HUES48 (cell line): Measurements from ENCODE around the gene RAB3D.
A peak's percentile ranks its signal among the peaks of the same experiment; 100 is the strongest.
"Not testable (repeated sequence)": the region's sequence is repeated elsewhere in the genome, so short reads cannot be mapped to it uniquely, and the experiment has no call there.

Experiments used
- H3K27ac ChIP-seq: one replicate; pipeline ENCODE4 v1.7.0; 2013; ENCODE audit warnings: low read depth, low read length, inconsistent platforms
- H3K27me3 ChIP-seq: 2 replicates; pipeline ENCODE4 v1.6.1; 2013; ENCODE audit warnings: mild to moderate bottlenecking, low read length; ENCODE audit not compliant: control insufficient read depth, insufficient read depth
- H3K36me3 ChIP-seq: 2 replicates; pipeline ENCODE4 v1.6.1; 2013; ENCODE audit warnings: low read length; ENCODE audit not compliant: control insufficient read depth, insufficient read depth
- H3K4me1 ChIP-seq: 2 replicates; pipeline ENCODE4 v1.6.1; 2013; ENCODE audit warnings: mild to moderate bottlenecking, low read length; ENCODE audit not compliant: control insufficient read depth, insufficient read depth
- H3K4me3 ChIP-seq: 2 replicates; pipeline ENCODE4 v1.5.1; 2013; ENCODE audit warnings: mild to moderate bottlenecking, low read depth, low read length
- H3K9ac ChIP-seq: 2 replicates; pipeline ENCODE4 v1.6.1; 2013; ENCODE audit warnings: mild to moderate bottlenecking, low read depth, low read length, moderate library complexity
- H3K9me3 ChIP-seq: 2 replicates; pipeline ENCODE4 v1.6.1; 2013; ENCODE audit warnings: low read length; ENCODE audit not compliant: control insufficient read depth, insufficient read depth

RAB3D gene

DNA sequence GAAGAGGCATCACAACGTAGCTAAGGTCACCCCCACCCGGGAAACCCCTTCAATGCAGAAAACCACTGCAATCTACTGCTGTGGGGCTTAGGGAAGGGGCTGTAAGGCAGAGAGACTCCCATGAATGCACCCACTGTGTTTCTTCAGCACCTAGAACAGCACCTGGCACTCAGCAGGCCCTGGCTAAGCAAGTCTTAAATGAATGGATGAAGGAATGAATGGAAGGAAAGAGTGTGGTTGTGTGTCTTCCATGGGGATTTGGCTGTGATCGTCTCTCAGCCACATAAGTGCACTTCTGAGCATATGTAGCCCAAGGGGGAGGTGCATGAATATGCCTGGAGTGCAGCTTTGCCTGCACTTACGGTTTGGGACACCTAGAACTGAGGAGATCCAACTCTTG lies 9.7 kb upstream of the RAB3D start:
- Histone ChIP-seq H3K9ac (no peak overlapping the region), H3K27ac (no peak overlapping the region), H3K36me3 (no peaks in the 10 kb centered on the region), H3K4me1 (no peaks in the 10 kb centered on the region), H3K9me3 (no peaks in the 10 kb centered on the region; the same call in 1 of the 2 replicates), H3K4me3 (no peak overlapping the region), H3K27me3 (no peaks in the 10 kb centered on the region)

DNA sequence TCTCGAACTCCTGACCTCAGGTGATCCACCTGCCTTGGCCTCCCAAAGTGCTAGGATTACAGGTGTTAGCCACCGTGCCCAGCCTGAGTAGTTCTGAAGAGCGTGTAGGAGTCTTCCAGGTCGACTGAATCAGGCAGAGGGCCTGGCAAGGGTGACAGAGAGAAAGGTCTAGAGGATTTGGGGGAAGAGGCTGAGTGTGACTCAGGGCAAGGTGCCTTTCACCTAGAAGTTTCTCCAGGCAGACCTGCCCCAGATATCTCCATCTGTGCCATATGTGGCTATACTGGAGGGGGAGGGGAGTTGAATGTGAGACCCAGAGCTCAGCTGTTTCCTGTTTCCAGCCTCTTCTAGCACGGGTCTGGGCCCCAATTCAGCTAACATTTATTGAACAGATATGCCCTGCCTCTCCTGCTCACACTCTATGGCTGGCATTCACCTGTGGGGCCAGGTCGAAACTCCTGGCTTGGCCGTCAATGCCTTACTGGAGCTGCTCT lies 8.1 kb upstream of the RAB3D start:
- Histone ChIP-seq H3K9me3 (no peaks in the 10 kb centered on the region; the same call in 1 of the 2 replicates), H3K36me3 (0 out of 2 replicates have a peak, but pooled peaks cover under 1% of the 10 kb centered on the region), H3K9ac (no peak overlapping the region), H3K27ac (no peak overlapping the region), H3K4me1 (no peaks in the 10 kb centered on the region), H3K27me3 (no peaks in the 10 kb centered on the region), H3K4me3 (no peak overlapping the region)

- no peaks in the 10 kb centered on the region for H3K4me1 ChIP-seq
Observed at GRCh38 chr19:11346104-11346940, 6.9 kb upstream of the RAB3D start, which contains the start of the genes CCDC159 and TMEM205. CCDC159 (plus strand) TSS chr19:11346519; CDS start chr19:11346607, 88 bp downstream. TMEM205 (minus strand) TSS chr19:11346268; CDS start chr19:11345619, 649 bp downstream.

DNA sequence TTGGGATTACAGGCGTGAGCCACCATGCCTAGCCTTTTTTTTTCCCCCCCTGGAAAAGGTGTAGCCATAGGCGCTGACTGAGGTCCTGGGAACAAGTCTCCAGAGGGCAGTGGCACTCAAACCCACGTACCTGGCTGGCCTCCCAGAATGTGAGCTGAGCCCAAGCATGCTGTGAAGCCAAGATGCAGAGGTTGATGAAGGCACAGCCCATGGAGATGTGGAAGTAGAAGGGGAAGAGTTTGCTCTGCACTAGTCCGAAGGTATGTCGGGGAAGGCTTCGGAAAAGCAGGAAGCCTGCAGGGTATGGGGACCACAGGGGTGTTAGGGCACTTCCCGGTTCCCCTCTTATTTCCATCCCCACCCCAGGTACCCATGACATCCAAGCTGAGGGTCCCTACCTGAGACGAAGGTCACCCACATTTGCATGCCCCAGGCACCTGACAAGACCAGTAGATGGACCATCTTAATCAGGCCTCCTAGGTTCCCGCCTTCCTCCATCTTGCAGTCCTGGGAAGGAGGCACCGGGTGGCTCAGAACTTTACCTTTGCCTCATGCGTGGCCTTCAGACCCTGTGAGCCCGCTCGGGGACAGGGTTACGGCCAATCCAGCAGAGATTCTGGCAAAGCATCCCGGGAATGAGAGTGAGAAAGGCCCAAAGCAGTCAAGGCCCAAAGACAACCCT lies 5.8 kb upstream of the RAB3D start:
- Histone ChIP-seq H3K4me3 (peak overlapping the region; percentile 97), H3K4me1 (no peaks in the 10 kb centered on the region), H3K27me3 (no peaks in the 10 kb centered on the region), H3K36me3 (peaks cover 6% of the 10 kb centered on the region; the same call in 1 of the 2 replicates), H3K9me3 (no peaks in the 10 kb centered on the region; the same call in 1 of the 2 replicates), H3K27ac (no peak overlapping the region), H3K9ac (no peak overlapping the region; the same call in 1 of the 2 replicates)

More at GRCh38 chr19:11346104-11346940, 6.9 kb upstream of the RAB3D start, which contains the start of the genes CCDC159 and TMEM205:
- H3K27ac ChIP-seq = peak within 1 kb of the TSS; percentile 23
- peak within 1 kb of the TSS; percentile 97 for H3K4me3 ChIP-seq
- H3K9me3 ChIP-seq = no peaks in the 10 kb centered on the region; the same call in 1 of the 2 replicates
- no peaks in the 10 kb centered on the region for H3K27me3 ChIP-seq
- peak within 1 kb of the TSS; percentile 67 for H3K9ac ChIP-seq
- peaks cover 6% of the 10 kb centered on the region; the same call in 1 of the 2 replicates for H3K36me3 ChIP-seq

DNA sequence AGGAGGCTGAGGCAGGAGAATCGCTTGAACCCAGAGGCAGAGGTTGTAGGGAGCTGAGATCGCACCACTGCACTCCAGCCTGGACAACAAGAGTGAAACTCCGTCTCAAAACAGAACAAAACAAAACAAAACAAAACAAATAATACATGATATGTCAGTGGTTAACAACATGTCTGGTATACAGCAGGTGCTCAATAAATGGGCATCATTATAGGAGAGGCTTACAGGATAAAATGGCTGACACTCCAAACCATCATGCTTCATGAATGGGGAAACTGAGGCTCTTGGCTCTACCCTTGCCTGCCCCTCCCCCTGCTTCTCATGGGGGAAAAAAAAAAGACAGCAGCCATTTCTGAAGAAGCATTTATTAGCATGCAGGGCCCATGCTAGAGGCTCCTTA lies 3.0 kb upstream of the RAB3D start:
- no peak overlapping the region for H3K9ac ChIP-seq
- no peak overlapping the region for H3K4me3 ChIP-seq
- no peaks in the 10 kb centered on the region for H3K27me3 ChIP-seq
- H3K9me3 ChIP-seq = no peaks in the 10 kb centered on the region
- H3K4me1 ChIP-seq = 0 out of 2 replicates have a peak, but pooled peaks cover 2% of the 10 kb centered on the region
- H3K27ac ChIP-seq = no peak overlapping the region
- peaks cover 6% of the 10 kb centered on the region; the same call in 1 of the 2 replicates for H3K36me3 ChIP-seq

DNA sequence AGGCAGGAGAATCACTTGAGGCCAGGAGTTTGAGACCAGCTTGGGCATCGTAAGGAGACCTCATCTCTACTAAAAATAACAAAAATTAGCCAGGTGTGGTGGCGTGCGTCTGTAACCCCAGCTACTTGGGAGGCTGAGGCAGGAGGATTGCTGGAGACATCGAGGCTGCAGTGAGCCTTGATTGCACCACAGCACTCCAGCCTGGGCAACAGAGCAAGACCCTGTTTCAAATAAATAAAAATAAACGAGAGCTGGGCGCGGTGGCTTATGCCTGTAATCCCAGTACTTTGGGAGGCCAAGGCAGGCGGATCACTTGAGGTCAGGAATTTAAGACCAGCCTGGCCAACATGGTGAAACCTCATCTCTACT lies 626 bp upstream of the RAB3D start:
- H3K36me3 ChIP-seq = peaks cover 15% of the 10 kb centered on the region
- H3K4me3 ChIP-seq, H3K4me1 ChIP-seq, H3K27me3 ChIP-seq, H3K27ac ChIP-seq, H3K9me3 ChIP-seq, H3K9ac ChIP-seq: not testable (repeated sequence)

DNA sequence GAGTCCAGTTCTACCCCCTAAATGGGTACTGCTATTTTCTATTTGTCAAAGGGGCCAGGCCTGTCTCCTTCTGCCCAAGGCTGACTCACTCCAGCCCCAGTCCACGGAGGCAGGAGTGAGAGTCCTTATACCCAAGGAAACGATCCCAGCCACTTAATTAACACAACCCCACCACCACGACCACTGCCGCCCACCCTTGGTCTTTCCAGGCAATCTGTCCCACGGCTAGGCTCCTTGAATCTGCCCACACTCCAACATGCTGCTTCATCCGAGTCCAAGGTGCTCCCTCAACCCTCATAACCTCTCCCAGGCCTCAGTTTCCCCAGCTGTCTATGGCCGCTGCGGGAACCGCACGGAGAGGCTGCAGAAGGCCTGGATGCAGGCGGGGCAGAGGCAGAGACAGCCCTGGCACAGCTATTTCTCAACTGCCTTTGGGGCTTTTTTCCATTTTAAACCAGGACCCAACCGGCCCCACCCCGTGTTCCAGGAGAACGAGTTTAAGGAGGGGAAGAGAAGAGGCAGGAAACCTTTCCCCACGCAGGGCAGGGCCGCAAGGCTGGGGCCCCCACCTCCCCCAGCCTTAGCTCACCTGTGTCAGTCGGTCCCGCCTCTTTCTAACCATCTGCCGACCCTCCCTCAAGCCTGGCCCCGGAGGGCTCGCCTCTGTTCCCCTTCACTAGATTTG lies 746 bp downstream of the RAB3D start:
- peak overlapping the region; percentile 73 for H3K4me3 ChIP-seq
- 0 out of 2 replicates have a peak, but pooled peaks cover 2% of the 10 kb centered on the region for H3K4me1 ChIP-seq
- H3K36me3 ChIP-seq = peaks cover 17% of the 10 kb centered on the region
- no peak overlapping the region for H3K27ac ChIP-seq
- H3K9me3 ChIP-seq = no peaks in the 10 kb centered on the region
- H3K27me3 ChIP-seq = no peaks in the 10 kb centered on the region
- H3K9ac ChIP-seq = no peak overlapping the region

DNA sequence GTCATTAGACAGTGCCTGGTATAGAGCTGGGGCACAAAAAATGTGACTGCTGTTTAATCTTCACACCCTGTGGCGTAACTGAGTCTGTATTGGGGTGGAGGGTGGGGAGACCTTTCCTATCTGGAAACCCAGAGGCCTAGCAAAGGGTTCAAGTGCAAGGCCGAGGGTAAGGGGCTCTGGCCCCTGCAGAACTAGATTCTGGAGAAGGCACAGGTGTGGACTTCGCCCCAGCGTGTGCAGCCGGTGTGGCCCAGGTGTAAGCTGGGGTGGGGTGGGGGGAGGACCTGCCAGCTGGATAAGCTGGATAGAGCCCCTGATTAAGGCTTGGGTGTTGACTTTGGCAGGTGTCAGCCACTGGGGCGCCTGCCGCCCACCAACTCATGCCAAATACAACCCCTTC lies 1.3 kb downstream of the RAB3D start:
- Histone ChIP-seq H3K9ac (no peak overlapping the region), H3K36me3 (peaks cover 17% of the 10 kb centered on the region), H3K4me1 (0 out of 2 replicates have a peak, but pooled peaks cover 2% of the 10 kb centered on the region), H3K4me3 (no peak overlapping the region), H3K27me3 (no peaks in the 10 kb centered on the region), H3K27ac (no peak overlapping the region), H3K9me3 (no peaks in the 10 kb centered on the region)

GRCh38 chr19:11337080-11337479 lies 2.4 kb downstream of the RAB3D start:
- H3K9ac ChIP-seq = no peak overlapping the region
- no peak overlapping the region for H3K27ac ChIP-seq
- H3K9me3 ChIP-seq = no peaks in the 10 kb centered on the region
- H3K27me3 ChIP-seq = no peaks in the 10 kb centered on the region
- 0 out of 2 replicates have a peak, but pooled peaks cover 2% of the 10 kb centered on the region for H3K4me1 ChIP-seq
- peaks cover 19% of the 10 kb centered on the region for H3K36me3 ChIP-seq
- no peak overlapping the region for H3K4me3 ChIP-seq

DNA sequence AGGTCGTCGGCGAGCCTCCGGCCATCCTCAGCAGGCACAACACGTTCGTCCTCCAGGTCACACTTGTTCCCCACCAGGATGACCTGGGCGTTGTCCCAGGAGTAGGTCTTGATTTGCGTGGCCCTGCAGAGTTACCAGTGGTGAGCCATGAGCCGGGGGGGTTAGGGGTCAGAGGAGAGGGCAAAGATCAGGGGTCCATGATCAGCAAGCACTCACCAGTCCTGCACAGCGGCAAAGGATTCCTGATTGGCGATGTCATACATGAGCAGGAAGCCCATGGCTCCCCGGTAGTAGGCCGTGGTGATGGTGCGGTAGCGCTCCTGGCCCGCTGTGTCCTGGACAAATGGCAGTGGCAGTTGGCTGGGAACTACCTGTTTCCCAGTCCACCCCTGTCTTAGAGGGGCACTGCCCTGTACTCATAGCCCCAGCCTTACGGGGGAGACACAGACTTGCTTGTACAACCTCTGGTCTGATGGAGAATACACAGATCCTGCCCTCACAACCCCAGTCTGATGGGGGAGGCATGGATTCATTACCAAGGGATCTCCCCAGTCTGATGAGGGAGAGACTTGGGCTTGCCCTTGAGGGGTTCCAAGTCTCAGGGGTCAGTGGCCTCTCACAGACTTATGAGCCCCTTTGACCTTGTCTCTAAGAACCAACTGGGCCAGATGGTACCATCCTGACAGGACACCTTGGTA lies 3.9 kb downstream of the RAB3D start:
- Histone ChIP-seq H3K9ac (no peak overlapping the region), H3K27me3 (no peaks in the 10 kb centered on the region), H3K36me3 (peaks cover 15% of the 10 kb centered on the region), H3K9me3 (no peaks in the 10 kb centered on the region), H3K4me1 (0 out of 2 replicates have a peak, but pooled peaks cover 2% of the 10 kb centered on the region), H3K4me3 (no peak overlapping the region), H3K27ac (no peak overlapping the region)
